AG09309 (cell line): Measurements from ENCODE around the gene DLST.
"Not testable (repeated sequence)": the region's sequence is repeated elsewhere in the genome, so short reads cannot be mapped to it uniquely, and the experiment has no call there.

Experiments used
- DNase-seq: peaks from one replicate; pipeline ENCODE4 v3.0.0-alpha.2; 2010; ENCODE audit warnings: low read depth
- H3K4me3 ChIP-seq: 2 replicates; pipeline ENCODE4 v1.5.1; 2011; ENCODE audit warnings: mild to moderate bottlenecking, low read depth, low read length, moderate library complexity; ENCODE audit not compliant: control insufficient read depth
- TF ChIP-seq, protein P1 (sequence below): IDR thresholded peaks from 2 replicates; pipeline ENCODE4 v1.5.1; 2011; ENCODE audit warnings: mild to moderate bottlenecking, low read depth, low read length, inconsistent platforms; ENCODE audit not compliant: insufficient read depth, control insufficient read depth; ENCODE audit errors: missing control alignments

DLST gene

GRCh38 chr14:74924061-74924460 lies 42.3 kb downstream of the DLST start:
- H3K4me3 ChIP-seq = no peak overlapping the region
- DNase-seq = no peak
- TF ChIP-seq, protein P1, sequence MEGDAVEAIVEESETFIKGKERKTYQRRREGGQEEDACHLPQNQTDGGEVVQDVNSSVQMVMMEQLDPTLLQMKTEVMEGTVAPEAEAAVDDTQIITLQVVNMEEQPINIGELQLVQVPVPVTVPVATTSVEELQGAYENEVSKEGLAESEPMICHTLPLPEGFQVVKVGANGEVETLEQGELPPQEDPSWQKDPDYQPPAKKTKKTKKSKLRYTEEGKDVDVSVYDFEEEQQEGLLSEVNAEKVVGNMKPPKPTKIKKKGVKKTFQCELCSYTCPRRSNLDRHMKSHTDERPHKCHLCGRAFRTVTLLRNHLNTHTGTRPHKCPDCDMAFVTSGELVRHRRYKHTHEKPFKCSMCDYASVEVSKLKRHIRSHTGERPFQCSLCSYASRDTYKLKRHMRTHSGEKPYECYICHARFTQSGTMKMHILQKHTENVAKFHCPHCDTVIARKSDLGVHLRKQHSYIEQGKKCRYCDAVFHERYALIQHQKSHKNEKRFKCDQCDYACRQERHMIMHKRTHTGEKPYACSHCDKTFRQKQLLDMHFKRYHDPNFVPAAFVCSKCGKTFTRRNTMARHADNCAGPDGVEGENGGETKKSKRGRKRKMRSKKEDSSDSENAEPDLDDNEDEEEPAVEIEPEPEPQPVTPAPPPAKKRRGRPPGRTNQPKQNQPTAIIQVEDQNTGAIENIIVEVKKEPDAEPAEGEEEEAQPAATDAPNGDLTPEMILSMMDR = no peak

- H3K4me3 ChIP-seq = no peak overlapping the region
- DNase-seq = no peak
- TF ChIP-seq, protein P1 = no peak
Observed at GRCh38 chr14:74927225-74927624, 45.5 kb downstream of the DLST start.

GRCh38 chr14:74929242-74929641 lies 47.5 kb downstream of the DLST start:
- TF ChIP-seq, protein P1 = no peak
- no peak overlapping the region for H3K4me3 ChIP-seq
- DNase-seq = no peak

DNA sequence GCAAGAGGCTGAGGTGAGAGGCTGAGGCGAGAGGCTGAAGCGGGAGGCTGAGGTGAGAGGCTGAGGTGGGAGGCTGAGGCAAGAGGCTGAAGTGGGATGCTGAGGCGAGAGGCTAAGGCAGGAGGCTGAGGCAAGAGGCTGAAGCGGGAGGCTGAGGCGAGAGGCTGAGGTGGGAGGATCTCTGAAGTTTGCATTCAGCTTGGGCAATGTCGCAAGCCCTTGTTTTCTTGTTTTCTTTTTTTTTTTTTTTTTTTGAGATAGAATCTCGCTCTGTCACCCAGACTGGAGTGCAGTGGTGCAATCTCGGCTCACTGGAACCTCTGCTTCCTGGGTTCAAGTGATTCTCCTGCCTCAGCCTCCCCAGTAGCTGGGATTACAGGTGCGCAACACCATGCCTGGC lies 50.0 kb downstream of the DLST start:
- not testable (repeated sequence) for H3K4me3 ChIP-seq, DNase-seq

DNA sequence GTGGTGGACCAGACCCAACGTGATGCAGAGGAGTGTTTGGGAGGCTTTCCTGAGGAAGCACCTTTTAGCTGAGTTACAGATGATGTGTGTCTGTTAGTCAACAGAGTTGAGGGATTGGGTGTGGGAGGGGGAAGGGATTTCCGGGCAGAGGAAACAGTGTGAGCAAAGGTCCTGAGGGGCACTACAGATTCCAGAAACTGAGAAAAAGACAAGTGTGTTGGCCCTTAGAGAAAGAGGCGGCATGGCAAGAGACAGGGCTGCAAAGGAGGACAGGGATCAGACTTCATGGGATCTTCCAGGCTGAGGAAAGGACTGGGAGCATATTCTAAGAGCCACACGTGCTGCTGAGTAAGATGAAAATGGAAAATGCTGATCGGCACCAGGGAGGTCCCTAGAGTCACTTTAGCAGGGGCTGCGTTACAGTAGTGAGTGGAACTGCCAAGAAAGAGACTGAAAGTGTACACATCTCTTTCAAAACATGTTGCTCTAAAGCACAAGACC lies 50.7 kb downstream of the DLST start:
- TF ChIP-seq, protein P1 = no peak
- H3K4me3 ChIP-seq = no peak overlapping the region
- DNase-seq = no peak

DNA sequence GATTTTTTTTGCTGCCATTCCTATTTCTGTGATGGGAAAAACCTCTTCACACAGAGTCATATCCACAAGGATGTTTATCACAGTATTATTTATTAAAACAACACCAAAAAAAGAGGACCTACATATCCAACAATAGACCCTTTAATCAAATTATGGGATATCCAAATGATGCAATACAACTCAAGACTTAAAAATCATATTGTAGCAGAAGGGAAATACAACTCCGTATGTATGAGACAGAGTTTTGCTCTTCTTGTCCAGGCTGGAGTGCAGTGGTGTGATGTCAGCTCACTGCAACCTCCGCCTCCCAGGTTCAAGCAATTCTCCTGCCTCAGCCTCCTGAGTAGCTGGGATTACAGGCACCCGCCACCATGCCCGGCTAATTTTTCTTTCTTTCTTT lies 51.2 kb downstream of the DLST start:
- H3K4me3 ChIP-seq, DNase-seq: not testable (repeated sequence)

DNA sequence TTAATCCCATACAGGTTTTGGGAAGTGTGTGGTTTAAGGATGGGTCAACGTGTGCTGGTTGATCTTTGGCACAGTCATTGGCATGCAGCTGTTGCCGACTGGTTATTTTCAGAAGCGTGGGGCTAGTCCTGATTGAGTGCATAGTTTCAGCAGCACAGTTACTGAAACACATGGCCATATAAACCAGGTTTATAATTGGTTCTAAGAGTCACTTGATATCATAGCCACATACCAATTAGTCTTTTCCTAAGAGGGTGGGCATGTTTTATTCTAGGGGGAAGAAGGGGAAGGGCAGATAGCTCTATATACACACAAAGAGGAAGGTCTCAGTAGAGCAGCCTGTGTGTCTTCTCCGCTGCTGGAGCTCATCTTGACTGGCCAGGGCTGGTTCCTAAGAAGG lies 52.3 kb downstream of the DLST start:
- TF ChIP-seq, protein P1 = no peak
- no peak overlapping the region for H3K4me3 ChIP-seq
- DNase-seq = no peak

DNA sequence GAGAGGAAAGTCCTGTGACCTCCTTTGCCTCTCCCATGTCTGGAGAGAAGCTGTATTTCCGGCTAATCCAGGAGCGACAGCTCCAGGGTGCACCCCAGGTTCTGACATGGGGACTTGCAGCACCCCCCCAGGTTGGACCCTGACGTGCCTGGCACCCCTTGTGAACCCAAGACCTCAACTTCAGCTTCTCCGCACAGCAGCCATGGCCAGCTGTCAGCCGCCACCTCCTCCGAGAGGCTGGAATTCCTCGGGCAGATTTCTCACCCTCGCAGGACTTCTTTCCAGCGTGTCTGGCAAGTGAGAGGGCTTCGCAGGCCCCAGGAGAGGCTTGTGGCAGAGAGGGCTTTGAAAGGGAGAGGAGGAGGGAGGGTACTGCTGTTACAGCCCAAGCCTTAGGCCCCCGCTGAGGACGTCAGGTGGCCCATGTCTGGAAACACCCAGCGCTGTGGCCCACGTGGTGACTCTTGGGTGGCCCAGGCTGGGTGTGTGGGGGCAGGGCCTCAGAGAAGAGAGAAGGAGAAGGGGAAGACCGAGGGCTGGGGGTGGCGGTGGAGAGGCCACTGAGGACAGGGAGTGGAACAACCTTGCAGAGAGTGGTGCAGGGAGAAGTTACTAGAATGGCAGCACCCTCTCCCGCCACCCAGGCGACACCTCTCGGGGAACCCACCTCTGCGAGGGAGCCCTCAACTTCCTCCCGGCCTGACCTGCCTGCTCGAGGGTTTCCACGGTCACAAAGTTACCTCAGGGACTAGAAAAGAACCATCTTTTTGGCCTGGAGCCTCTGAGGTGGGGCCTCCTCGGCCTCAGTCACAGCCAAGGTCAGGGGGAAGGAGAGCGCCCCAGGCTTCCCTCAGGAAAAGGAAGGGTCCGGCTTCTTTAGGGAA lies 53.0 kb downstream of the DLST start:
- no peak for DNase-seq
- no peak overlapping the region for H3K4me3 ChIP-seq
- TF ChIP-seq, protein P1 = no peak
